ENCODE measurements around the gene LY6G6D.

The LY6G6D gene

DNA sequence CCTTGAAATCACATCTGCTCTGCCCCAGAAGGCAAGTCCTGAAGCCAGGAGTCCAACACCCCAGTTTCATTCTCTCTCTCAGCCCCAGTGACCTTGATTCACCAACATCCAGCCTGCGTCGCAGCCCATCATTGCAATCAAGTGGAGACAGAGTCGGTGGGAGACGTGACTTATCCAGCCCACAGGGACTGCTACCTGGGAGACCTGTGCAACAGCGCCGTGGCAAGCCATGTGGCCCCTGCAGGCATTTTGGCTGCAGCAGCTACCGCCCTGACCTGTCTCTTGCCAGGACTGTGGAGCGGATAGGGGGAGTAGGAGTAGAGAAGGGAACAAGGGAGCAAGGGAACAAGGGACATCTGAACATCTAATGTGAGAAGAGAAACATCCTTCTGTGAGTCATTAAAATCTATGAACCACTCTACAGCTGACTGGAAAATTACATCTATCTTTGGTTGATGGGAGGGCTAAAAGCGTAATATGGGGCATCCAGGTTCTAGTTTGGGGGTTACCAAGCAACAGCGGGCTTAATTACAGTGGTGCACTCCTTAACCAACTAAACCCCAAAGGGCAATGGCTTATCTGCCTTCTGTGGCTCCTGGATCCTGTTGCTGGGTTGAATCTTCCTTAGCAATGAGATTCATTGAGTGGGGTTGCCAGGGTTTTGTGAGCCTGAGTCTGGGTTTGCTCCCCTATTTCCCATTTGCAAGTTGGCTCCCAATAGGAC lies 2.5 kb downstream of the LY6G6D start:
- TF ChIP-seq CTCF (IDR thresholded peaks at IDR 0.05), result no peak

DNA sequence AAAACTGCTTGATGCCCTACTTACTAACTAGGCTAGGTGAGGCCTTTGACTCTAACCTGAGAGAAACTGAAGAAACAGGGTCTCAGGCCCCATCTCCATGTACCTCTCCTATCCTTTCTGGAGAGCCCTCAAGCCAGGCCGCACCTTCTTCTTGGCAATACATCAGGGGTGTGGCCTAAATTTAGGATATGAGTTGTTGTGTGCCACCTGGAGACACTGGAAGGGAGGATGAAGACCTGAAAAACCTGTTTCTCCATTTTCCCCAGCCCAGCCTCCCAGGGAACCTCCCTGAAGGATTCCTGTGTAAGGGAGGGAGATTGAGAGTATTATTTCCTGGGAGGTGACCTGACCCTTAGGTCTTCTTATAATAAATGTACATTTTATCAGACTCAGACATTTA lies 3.1 kb downstream of the LY6G6D start:
- TF ChIP-seq CTCF (IDR thresholded peaks at IDR 0.05), result no peak

DNA sequence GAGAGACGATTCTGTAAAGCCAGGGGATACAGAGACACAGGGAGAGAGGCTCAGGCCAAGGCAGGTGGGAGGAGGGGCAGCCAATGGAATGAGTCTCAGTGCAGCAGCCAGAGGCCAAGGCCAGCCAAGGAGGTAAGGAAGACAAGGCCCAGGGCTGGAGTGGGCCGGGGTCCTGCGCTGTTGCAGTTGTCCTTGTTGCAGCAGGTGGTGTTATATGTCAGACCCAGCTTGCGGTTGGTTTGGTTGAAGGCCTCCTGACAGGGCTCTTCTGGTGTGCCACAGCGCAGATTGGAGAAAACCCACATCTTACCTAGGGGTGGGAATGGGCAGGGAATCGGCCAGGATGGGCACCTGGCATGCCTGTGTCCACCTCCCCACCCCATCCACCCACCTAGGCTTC lies 3.9 kb downstream of the LY6G6D start:
- no peak for TF ChIP-seq CTCF (IDR thresholded peaks at IDR 0.05)

- no peak for TF ChIP-seq CTCF (IDR thresholded peaks at IDR 0.05)
Measured at GRCh38 chr6:31720196-31720770, 5.1 kb downstream of the LY6G6D start.

- no peak for TF ChIP-seq CTCF (IDR thresholded peaks at IDR 0.05)
Measured at GRCh38 chr6:31721351-31722020, 6.3 kb downstream of the LY6G6D start, which contains the start of gene LY6G6C. Gene LY6G6C (minus strand): TSS chr6:31721746. CDS start chr6:31721679, 67 bp downstream.

DNA sequence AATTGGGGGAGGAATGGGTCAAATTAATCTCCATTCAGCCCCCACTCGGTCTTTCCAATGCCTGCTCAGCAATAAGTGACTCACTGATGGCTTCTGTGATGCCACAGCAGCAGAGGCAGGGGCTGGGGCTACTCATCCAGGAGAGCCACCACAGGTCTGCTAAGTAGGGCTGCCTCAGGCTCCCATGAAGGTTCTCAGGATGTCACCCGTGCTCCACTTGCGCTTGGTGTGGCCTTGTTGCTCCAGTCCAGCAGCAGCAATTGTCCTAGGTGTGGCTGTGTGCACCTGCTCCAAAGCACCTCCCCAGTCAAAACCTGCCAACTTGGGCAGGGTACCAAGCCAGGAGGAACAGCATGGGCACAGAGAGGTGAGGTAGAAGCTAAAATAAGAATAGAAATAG lies 7.0 kb downstream of the LY6G6D start:
- TF ChIP-seq CTCF (IDR thresholded peaks at IDR 0.05), result no peak

DNA sequence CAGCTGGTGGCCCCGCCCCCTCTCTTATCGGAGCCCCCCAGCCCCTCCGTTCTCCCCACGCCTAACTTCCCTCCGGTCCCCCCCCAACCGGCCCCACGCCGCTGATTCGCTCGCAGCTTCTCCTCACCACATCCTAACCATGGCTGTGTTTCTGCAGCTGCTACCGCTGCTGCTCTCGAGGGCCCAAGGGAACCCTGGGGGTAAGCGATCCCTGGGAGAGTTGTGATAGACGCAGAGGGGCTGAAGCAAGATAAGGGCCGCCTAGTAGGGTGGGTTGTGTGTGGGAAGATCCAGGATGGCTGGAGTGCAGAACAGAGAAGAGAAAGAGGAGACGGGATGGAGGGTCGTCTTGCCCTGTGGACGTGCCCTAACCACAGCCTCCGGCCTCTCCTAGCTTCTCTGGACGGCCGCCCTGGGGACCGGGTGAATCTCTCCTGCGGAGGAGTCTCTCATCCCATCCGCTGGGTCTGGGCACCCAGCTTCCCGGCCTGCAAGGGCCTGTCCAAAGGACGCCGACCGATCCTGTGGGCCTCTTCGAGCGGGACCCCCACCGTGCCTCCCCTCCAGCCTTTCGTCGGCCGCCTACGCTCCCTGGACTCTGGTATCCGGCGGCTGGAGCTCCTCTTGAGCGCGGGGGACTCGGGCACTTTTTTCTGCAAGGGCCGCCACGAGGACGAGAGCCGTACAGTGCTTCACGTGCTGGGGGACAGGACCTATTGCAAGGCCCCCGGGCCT lies 8.3 kb downstream of the LY6G6D start, which contains the start of gene MPIG6B:
MPIG6B (plus strand) TSS at position 129 of the 735 bp plus-strand sequence; CDS start at position 140, 11 bp downstream.
- TF ChIP-seq CTCF (IDR thresholded peaks at IDR 0.05), result no peak
